ENCODE data around the gene EXOC6B.

The EXOC6B gene

GRCh38 chr2:72859831-72860262 lies 34.0 kb upstream of the EXOC6B start:
- DNase-seq (ENCODE audit: extremely low spot score), result peak; percentile 56
- peak; percentile 80 for TF ChIP-seq CTCF (IDR thresholded peaks at IDR 0.05; ENCODE audit: control extremely low read depth, extremely low read depth, low read depth, missing control alignments)
- POLR2A ChIA-PET, result interaction anchor here (0.5 kb wide), 1 partner anchor 25 kb away, joined by 4 read pairs; no protein-coding TSS in a partner anchor
- CTCF ChIA-PET, result interaction anchor here (0.7 to 3.1 kb wide), 26 partner anchors 9 to 318 kb away, joined by 3 to 24 read pairs (median 4); no protein-coding TSS in a partner anchor

GRCh38 chr2:72851333-72851732 lies 25.5 kb upstream of the EXOC6B start:
- no peak for TF ChIP-seq CTCF (IDR thresholded peaks at IDR 0.05; ENCODE audit: control extremely low read depth, extremely low read depth, low read depth, missing control alignments)
- DNase-seq (ENCODE audit: extremely low spot score), result no peak
- POLR2A ChIA-PET, result no interaction called here
- CTCF ChIA-PET, result interaction anchor here (0.8 to 3.5 kb wide), 3 partner anchors 8 to 14 kb away, joined by 3 to 17 read pairs (median 9); no protein-coding TSS in a partner anchor

- CTCF ChIA-PET, result interaction anchor here (1.4 to 3.5 kb wide), 2 partner anchors 14 to 57 kb away, joined by 3 to 17 read pairs; no protein-coding TSS in a partner anchor
- no peak for DNase-seq (ENCODE audit: extremely low spot score)
- no peak for TF ChIP-seq CTCF (IDR thresholded peaks at IDR 0.05; ENCODE audit: control extremely low read depth, extremely low read depth, low read depth, missing control alignments)
- POLR2A ChIA-PET, result no interaction called here
These were observed 23.3 kb upstream of the EXOC6B start for GRCh38 chr2:72849138-72849462.

- ChIA-PET CTCF (interaction anchor here (1.4 kb wide), 1 partner anchor 57 kb away, joined by 3 read pairs; no protein-coding TSS in a partner anchor), POLR2A (no interaction called here)
- no peak for DNase-seq (ENCODE audit: extremely low spot score)
- no peak for TF ChIP-seq CTCF (IDR thresholded peaks at IDR 0.05; ENCODE audit: control extremely low read depth, extremely low read depth, low read depth, missing control alignments)
These were observed 22.8 kb upstream of the EXOC6B start for GRCh38 chr2:72848436-72849137.

GRCh38 chr2:72847534-72848315 lies 21.9 kb upstream of the EXOC6B start:
- CTCF ChIA-PET, result interaction anchor here (1.0 to 1.7 kb wide), 2 partner anchors 12 to 16 kb away, joined by 3 to 7 read pairs; no protein-coding TSS in a partner anchor
- no peak for DNase-seq (ENCODE audit: extremely low spot score)
- POLR2A ChIA-PET, result no interaction called here
- TF ChIP-seq CTCF (IDR thresholded peaks at IDR 0.05; ENCODE audit: control extremely low read depth, extremely low read depth, low read depth, missing control alignments), result no peak

- no peak for DNase-seq (ENCODE audit: extremely low spot score)
- ChIA-PET POLR2A (no interaction called here), CTCF (interaction anchor here (0.9 to 1.7 kb wide), 2 partner anchors 13 kb away, joined by 4 to 7 read pairs; no protein-coding TSS in a partner anchor)
- TF ChIP-seq CTCF (IDR thresholded peaks at IDR 0.05; ENCODE audit: control extremely low read depth, extremely low read depth, low read depth, missing control alignments), result no peak
These were observed 20.6 kb upstream of the EXOC6B start for GRCh38 chr2:72846171-72847095.

Data from GM10248 (cell line).